Right lobe of liver (tissue), 4 donors: ENCODE data around the gene CFAP47.

Experiments used
- CTCF ChIP-seq, 4 donors: fragments of 200-600 bp in 3 of 4; fragments of 450-650 bp in 1 of 4; IDR thresholded peaks; one replicate each; pipeline versions ENCODE4 v1.5.1 to v1.8.0; 2016 to 2022; ENCODE audit warnings: antibody characterized with exemption in 4 of 4, mild to moderate bottlenecking in 2 of 4
- POLR2A ChIP-seq: fragments of 450-650 bp; IDR thresholded peaks from one replicate; pipeline ENCODE4 v1.6.1; 2017; ENCODE audit warnings: antibody characterized with exemption, mild to moderate bottlenecking
- donor health status: DM: no; HTN: no; CAD: no.
- donor health status: DM: no; HTN: no; CAD: no.
- donor health status: DM: no; HTN: yes; CAD: no.

- no peak for TF ChIP-seq CTCF (IDR thresholded peaks at IDR 0.05)
- TF ChIP-seq POLR2A = no peak
Measured at GRCh38 chrX:36198575-36198974, 279.0 kb downstream of the CFAP47 start.
